Activated CD8-positive, alpha-beta memory T cell treated with anti-CD3 and anti-CD28 coated beads, Interleukin-2, amount 10 ng/mL, durations not matched to agents 7 days and 5 days (primary cell): ENCODE results near the gene HIBADH. TPM values are rescaled to one million over a fixed set of nuclear protein-coding genes. Genes with fewer than 3 reads are reported as not detected.
"Not testable (repeated sequence)": the region's sequence is repeated elsewhere in the genome, so short reads cannot be mapped to it uniquely, and the experiment has no call there.

Experiments
- ATAC-seq: fragments of 150-1000 bp; cut with Tn5 transposase; one replicate; pipeline ENCODE4 v1.10.0; 2021; ENCODE audit warnings: moderate library complexity
- CTCF ChIA-PET: fragments of 350-600 bp; sonication (Branson Sonifier 250); formaldehyde crosslinking; loops from one replicate; lab custom pipeline; 2021; ENCODE audit warnings: antibody characterized with exemption; lab: Charles Lee
- DNase-seq: peaks from one replicate; pipeline ENCODE4 v3.0.0-alpha.2; 2020
- H3K27ac Mint-ChIP-seq: one replicate; pipeline ENCODE4 v1.8.0; 2021; ENCODE audit warnings: mild to moderate bottlenecking, mixed read lengths
- H3K27me3 Mint-ChIP-seq: one replicate; pipeline ENCODE4 v1.8.0; 2021; ENCODE audit warnings: mixed read lengths
- H3K36me3 Mint-ChIP-seq: one replicate; pipeline ENCODE4 v1.8.0; 2021; ENCODE audit warnings: mild to moderate bottlenecking, mixed read lengths
- H3K4me1 Mint-ChIP-seq: one replicate; pipeline ENCODE4 v1.8.0; 2021; ENCODE audit warnings: mixed read lengths
- H3K4me3 Mint-ChIP-seq: one replicate; pipeline ENCODE4 v1.8.0; 2021; ENCODE audit warnings: mild to moderate bottlenecking, moderate library complexity, mixed read lengths
- H3K9me3 Mint-ChIP-seq: one replicate; pipeline ENCODE4 v1.8.0; 2022; ENCODE audit warnings: low read depth, mixed read lengths
- total RNA-seq, 2 experiments: library from RNA; stranded (reverse); gene quantifications; one replicate each; pipeline ENCODE4 v1.2.3, GENCODE V29; 2021

The HIBADH gene
- total RNA-seq, 2 experiments from 2014 or later, result 13.1 to 15.8 TPM

DNA sequence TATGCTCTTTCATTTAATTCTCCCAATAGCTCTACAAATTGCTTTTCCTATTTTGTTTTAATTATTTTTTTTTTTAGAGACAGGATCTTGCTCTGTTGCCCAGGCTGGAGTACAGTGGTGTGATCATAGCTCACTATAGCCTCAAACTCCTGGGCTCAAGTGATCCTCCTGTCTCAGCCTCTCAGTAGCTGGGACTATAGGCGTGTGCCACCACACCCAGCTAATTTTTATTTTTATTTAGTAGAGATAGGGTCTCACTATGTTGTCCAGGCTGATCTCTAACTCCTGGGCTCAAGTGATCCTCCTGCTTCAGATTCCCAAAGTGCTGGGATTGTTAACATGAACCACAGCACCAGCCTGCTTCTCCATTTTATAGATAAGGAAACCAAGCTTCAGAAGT lies 151.3 kb downstream of the HIBADH start:
- H3K36me3 Mint-ChIP-seq, H3K27me3 Mint-ChIP-seq, H3K9me3 Mint-ChIP-seq, CTCF ChIA-PET, ATAC-seq, H3K27ac Mint-ChIP-seq, H3K4me1 Mint-ChIP-seq, DNase-seq, H3K4me3 Mint-ChIP-seq: not testable (repeated sequence)

GRCh38 chr7:27510541-27510940 lies 152.1 kb downstream of the HIBADH start:
- Mint-ChIP-seq H3K27me3 (no peaks in the 10 kb centered on the region), H3K36me3 (no peaks in the 10 kb centered on the region), H3K4me3 (no peak overlapping the region), H3K4me1 (no peaks in the 10 kb centered on the region), H3K27ac (no peak overlapping the region), H3K9me3 (no peaks in the 10 kb centered on the region)
- CTCF ChIA-PET, result no interaction called here
- ATAC-seq, result no peak
- DNase-seq, result no peak

- ATAC-seq, H3K4me1 Mint-ChIP-seq, DNase-seq, H3K27ac Mint-ChIP-seq, H3K27me3 Mint-ChIP-seq, H3K36me3 Mint-ChIP-seq, H3K4me3 Mint-ChIP-seq, CTCF ChIA-PET, H3K9me3 Mint-ChIP-seq: not testable (repeated sequence)
Observed at GRCh38 chr7:27501879-27502278, 160.8 kb downstream of the HIBADH start.

DNA sequence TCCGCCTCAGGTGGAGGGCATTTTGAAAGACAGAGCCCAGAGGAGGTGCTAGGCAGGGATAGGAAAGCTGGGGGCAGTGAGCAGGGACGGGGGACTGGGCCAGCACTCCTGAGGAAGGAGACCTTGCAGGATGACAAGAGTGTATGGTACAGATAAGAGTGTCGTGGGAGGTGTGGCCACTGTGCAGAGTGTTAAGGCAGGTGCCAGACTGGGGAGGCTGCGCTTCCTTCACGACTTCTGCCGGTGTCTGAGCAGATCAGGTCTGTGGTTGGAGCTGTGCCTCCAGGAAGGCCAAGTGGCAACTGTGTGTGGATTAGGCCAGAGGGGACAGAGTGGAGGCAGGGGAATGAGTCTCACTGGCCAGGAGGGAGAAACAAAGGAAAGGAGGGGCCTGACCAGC lies 161.7 kb downstream of the HIBADH start:
- no peaks in the 10 kb centered on the region for H3K27me3 Mint-ChIP-seq
- no peak overlapping the region for H3K27ac Mint-ChIP-seq
- CTCF ChIA-PET, result no interaction called here
- DNase-seq (no peak), ATAC-seq (no peak)
- H3K4me3 Mint-ChIP-seq, result no peak overlapping the region
- no peaks in the 10 kb centered on the region for H3K9me3 Mint-ChIP-seq
- H3K4me1 Mint-ChIP-seq, result no peaks in the 10 kb centered on the region
- H3K36me3 Mint-ChIP-seq, result no peaks in the 10 kb centered on the region

DNA sequence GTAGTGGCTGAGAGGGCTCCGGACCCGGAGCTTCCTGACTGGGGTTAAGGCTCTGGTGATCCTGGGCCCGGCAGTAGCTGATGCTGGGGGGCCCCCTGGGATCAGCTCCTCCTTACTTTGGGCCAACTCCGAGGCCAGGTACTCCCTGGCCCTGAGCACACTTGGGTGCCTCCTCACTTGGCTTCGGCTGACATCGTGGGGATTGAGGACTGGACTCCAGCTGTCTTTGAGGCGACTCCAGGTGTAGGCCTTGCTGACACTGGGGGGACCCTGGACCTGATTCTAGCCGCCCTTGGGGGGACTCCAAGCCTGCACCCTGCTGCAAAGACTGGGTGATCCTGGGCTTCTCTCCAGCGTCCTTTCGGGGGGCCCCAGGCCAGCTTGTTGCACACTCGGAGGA lies 170.5 kb downstream of the HIBADH start:
- ATAC-seq, result no peak
- Mint-ChIP-seq H3K4me1 (no peaks in the 10 kb centered on the region), H3K9me3 (no peaks in the 10 kb centered on the region), H3K36me3 (no peaks in the 10 kb centered on the region), H3K27ac (no peak overlapping the region), H3K27me3 (peaks cover 18% of the 10 kb centered on the region), H3K4me3 (no peak overlapping the region)
- no peak for DNase-seq
- CTCF ChIA-PET, result no interaction called here

DNA sequence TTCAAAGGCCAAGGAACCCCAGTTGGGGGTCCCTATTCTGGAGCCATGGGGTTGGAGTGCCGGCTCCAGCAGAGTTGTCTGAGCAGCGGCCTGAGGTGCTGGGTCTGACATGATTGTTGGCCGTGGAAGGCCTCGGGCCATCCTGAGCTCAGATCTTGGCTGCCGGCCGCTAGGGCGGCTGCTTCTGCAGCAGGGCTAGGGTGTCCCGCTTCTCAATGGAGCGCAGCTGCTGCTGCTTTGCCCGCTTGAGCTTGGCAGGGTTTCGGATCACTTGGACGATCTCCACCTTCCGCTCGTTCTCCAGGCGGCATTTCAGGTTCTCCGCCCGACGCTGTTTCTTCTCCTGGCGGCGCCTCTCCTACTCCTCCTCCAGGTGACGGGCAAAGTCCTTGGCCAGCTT lies 171.1 kb downstream of the HIBADH start:
- Mint-ChIP-seq H3K27ac (no peak overlapping the region), H3K36me3 (no peaks in the 10 kb centered on the region), H3K4me3 (no peak overlapping the region), H3K27me3 (peaks cover 18% of the 10 kb centered on the region), H3K9me3 (no peaks in the 10 kb centered on the region), H3K4me1 (no peaks in the 10 kb centered on the region)
- no peak for ATAC-seq
- CTCF ChIA-PET, result no interaction called here
- DNase-seq, result no peak

GRCh38 chr7:27487509-27487908 lies 175.2 kb downstream of the HIBADH start:
- H3K4me1 Mint-ChIP-seq, result no peaks in the 10 kb centered on the region
- DNase-seq (no peak), ATAC-seq (no peak)
- H3K9me3 Mint-ChIP-seq, result no peaks in the 10 kb centered on the region
- CTCF ChIA-PET, result no interaction called here
- H3K27ac Mint-ChIP-seq, result no peak overlapping the region
- no peaks in the 10 kb centered on the region for H3K36me3 Mint-ChIP-seq
- H3K4me3 Mint-ChIP-seq, result no peak overlapping the region
- H3K27me3 Mint-ChIP-seq, result peaks cover 18% of the 10 kb centered on the region

- no peaks in the 10 kb centered on the region for H3K4me1 Mint-ChIP-seq
- DNase-seq (no peak), ATAC-seq (no peak)
- H3K27ac Mint-ChIP-seq, result no peak overlapping the region
- H3K27me3 Mint-ChIP-seq, result peaks cover 11% of the 10 kb centered on the region
- CTCF ChIA-PET, result no interaction called here
- H3K9me3 Mint-ChIP-seq, result no peaks in the 10 kb centered on the region
- no peaks in the 10 kb centered on the region for H3K36me3 Mint-ChIP-seq
- H3K4me3 Mint-ChIP-seq, result no peak overlapping the region
Observed at GRCh38 chr7:27484451-27484850, 178.2 kb downstream of the HIBADH start.

DNA sequence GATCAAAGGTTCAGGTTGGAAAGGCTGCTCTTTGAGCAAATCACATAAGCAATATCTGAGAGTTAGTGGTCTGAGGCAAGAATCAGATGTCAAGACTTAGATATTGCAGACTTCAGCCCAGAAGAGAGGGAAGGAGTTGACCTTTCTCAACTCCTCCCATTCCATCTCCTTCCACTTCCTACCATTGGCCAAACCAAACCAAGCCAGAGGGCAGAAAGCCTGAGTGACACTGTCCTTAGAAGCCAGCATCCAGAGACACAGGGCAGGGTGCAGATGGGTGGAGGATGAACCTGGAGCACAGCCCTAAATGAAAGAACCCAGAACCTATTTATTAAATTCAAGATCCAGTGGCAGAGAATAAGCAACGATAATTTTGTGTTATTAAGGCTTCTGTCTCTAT lies 180.5 kb downstream of the HIBADH start:
- DNase-seq, result no peak
- Mint-ChIP-seq H3K36me3 (no peaks in the 10 kb centered on the region), H3K4me1 (no peaks in the 10 kb centered on the region), H3K27ac (no peak overlapping the region), H3K9me3 (no peaks in the 10 kb centered on the region), H3K4me3 (no peak overlapping the region), H3K27me3 (no peaks in the 10 kb centered on the region)
- no peak for ATAC-seq
- CTCF ChIA-PET, result no interaction called here

DNA sequence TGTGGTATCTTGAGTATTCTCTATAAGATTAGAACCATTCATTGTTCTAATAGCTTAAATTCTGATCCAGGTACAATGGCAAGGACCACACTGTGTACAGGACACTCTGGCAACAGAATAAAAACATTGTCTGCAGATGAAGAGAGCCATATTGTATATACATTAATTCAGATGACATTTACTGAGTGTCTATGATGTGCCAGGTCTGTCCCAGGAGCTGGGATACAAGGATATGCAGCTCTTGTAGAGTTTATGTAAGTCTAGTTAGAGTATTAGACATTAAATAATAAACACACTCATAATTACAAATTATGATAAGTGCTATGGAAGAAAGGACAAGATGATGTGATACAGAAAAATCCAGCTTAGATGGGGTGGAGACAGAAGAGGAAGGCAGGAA lies 184.1 kb downstream of the HIBADH start:
- H3K36me3 Mint-ChIP-seq, result no peaks in the 10 kb centered on the region
- H3K4me1 Mint-ChIP-seq, result no peaks in the 10 kb centered on the region
- CTCF ChIA-PET, result no interaction called here
- no peaks in the 10 kb centered on the region for H3K9me3 Mint-ChIP-seq
- H3K27me3 Mint-ChIP-seq, result no peaks in the 10 kb centered on the region
- no peak for DNase-seq
- no peak overlapping the region for H3K4me3 Mint-ChIP-seq
- no peak overlapping the region for H3K27ac Mint-ChIP-seq
- ATAC-seq, result no peak

GRCh38 chr7:27478084-27478483 lies 184.6 kb downstream of the HIBADH start:
- CTCF ChIA-PET, result no interaction called here
- Mint-ChIP-seq H3K9me3 (no peaks in the 10 kb centered on the region), H3K4me3 (no peak overlapping the region), H3K27ac (no peak overlapping the region), H3K4me1 (no peaks in the 10 kb centered on the region), H3K36me3 (no peaks in the 10 kb centered on the region), H3K27me3 (no peaks in the 10 kb centered on the region)
- DNase-seq, result no peak
- ATAC-seq, result no peak

DNA sequence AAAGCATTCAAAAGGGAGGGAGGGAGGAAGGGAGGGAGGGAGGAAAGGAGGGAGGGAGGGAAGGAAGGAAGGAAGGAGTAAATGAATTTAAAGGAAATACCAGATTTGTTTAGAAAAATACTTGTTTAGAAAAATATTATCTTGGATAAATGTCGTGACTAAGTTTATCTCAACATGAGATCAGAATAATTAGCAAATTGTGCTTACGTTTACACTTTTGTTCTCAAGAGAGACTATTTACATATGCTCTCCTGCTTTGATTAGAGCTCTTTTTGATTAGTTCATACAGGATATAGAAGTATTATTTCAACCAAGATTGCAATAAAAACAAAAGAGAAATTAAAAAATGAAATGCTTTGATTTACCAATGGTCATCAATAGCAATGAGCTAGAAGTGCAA lies 186.2 kb downstream of the HIBADH start:
- CTCF ChIA-PET, result no interaction called here
- no peak for ATAC-seq
- DNase-seq, result no peak
- no peak overlapping the region for H3K4me3 Mint-ChIP-seq
- no peaks in the 10 kb centered on the region for H3K9me3 Mint-ChIP-seq
- H3K27me3 Mint-ChIP-seq, result no peaks in the 10 kb centered on the region
- no peak overlapping the region for H3K27ac Mint-ChIP-seq
- H3K36me3 Mint-ChIP-seq, result no peaks in the 10 kb centered on the region
- H3K4me1 Mint-ChIP-seq, result no peaks in the 10 kb centered on the region

Other genes with a start within 250 kb of the HIBADH start
- 10 to 100 TPM; 61.6 to 70.9 TPM for gene TAX1BP1, start 77.3 kb upstream of the HIBADH start, total RNA-seq